HCT116 (cell line): ENCODE data around the gene RNF212. TPM values are rescaled to one million over a fixed set of nuclear protein-coding genes. Genes with fewer than 3 reads are reported as not detected.

Experiments used
- ATAC-seq: fragments of 200-7000 bp; cut with Tn5 transposase; 2 replicates; pipeline ENCODE4 v1.9.1; 2020; ENCODE audit warnings: mild to moderate bottlenecking, moderate library complexity
- BruUV-seq: library from RNA; stranded (reverse); fragments of 400-500 nt; replicated peaks from 2 replicates; lab custom pipeline; 2021; lab: Mats Ljungman, UMichigan
- CTCF ChIA-PET: fragments of 300-600 bp; sonication (Branson Sonifier 250); formaldehyde crosslinking; loops from one replicate; lab custom pipeline; 2021; ENCODE audit warnings: antibody characterized with exemption; lab: Charles Lee
- POLR2A ChIA-PET: fragments of 300-600, 350-600 bp; sonication (Branson Sonifier 250); formaldehyde crosslinking; loops from one replicate; lab custom pipeline; 2021; ENCODE audit warnings: antibody characterized with exemption; lab: Charles Lee
- RAD21 ChIA-PET, 2 experiments: fragments of 300-600 bp; sonication (Branson Sonifier 250); formaldehyde crosslinking; loops; one replicate each; lab custom pipeline; 2023; ENCODE audit warnings: low total read pairs in 2 of 2; ENCODE audit not compliant: uncharacterized antibody in 2 of 2, unreplicated experiment in 2 of 2, low non-redundant PET in 1 of 2; lab: Charles Lee
- DNase-seq: peaks from one replicate; pipeline ENCODE4 v3.0.0-alpha.2; 2010; ENCODE audit warnings: low read depth, low spot score
- H2AFZ ChIP-seq: fragments of 200-600 bp; shearing (Covaris generic), sonication (generic); 2 replicates; pipeline ENCODE4 v1.6.1; 2017; ENCODE audit warnings: low read depth, mixed run types, mixed read lengths, antibody characterized with exemption, low read length; ENCODE audit not compliant: poor library complexity, severe bottlenecking
- H3K27ac ChIP-seq: 2 replicates; pipeline ENCODE4 v1.5.1; 2012; ENCODE audit warnings: low read depth, low read length
- H3K27me3 ChIP-seq: fragments of 200-600 bp; sonication (generic); 2 replicates; pipeline ENCODE4 v1.6.1; 2016; ENCODE audit warnings: mixed run types, low read length, mixed read lengths; ENCODE audit not compliant: insufficient read depth
- H3K36me3 ChIP-seq, 2 experiments: fragments of 200-500 bp in 1 of 2; fragments of 200-600 bp in 1 of 2; sonication (Bioruptor generic) in 1 of 2; sonication (generic) in 1 of 2; 2 replicates each; pipeline versions ENCODE4 v1.5.1 to v1.6.1; 2014 to 2016; ENCODE audit warnings: low read length in 2 of 2, inconsistent platforms in 1 of 2, mixed read lengths in 1 of 2, mixed run types in 1 of 2; ENCODE audit not compliant: insufficient read depth in 2 of 2, control insufficient read depth in 1 of 2
- H3K4me1 ChIP-seq, 2 experiments: fragments of 200-600 bp in 1 of 2; sonication (generic) in 1 of 2; 2 replicates each; pipeline versions ENCODE4 v1.5.1 to v1.6.1; 2012 to 2017; ENCODE audit warnings: low read length in 2 of 2, inconsistent platforms in 1 of 2, mild to moderate bottlenecking in 1 of 2, mixed read lengths in 1 of 2, mixed run types in 1 of 2, moderate library complexity in 1 of 2; ENCODE audit not compliant: insufficient read depth in 2 of 2, control insufficient read depth in 1 of 2
- H3K4me2 ChIP-seq: fragments of 200-600 bp; sonication (generic); 2 replicates; pipeline ENCODE4 v1.6.1; 2017; ENCODE audit warnings: mixed run types, low read length, mixed read lengths
- H3K4me3 ChIP-seq, 2 experiments: fragments of 200-600 bp in 1 of 2; sonication (generic) in 1 of 2; replicated peaks in 1 of 2; 2 replicates each; pipeline ENCODE4 v1.5.1; 2011 to 2016; ENCODE audit warnings: low read length in 2 of 2, control low read depth in 1 of 2, low read depth in 1 of 2, mild to moderate bottlenecking in 1 of 2, mixed read lengths in 1 of 2, mixed run types in 1 of 2
- H3K79me2 ChIP-seq: fragments of 200-600 bp; sonication (generic); 2 replicates; pipeline ENCODE4 v1.6.1; 2017; ENCODE audit warnings: mild to moderate bottlenecking, mixed run types, low read length, moderate library complexity, mixed read lengths; ENCODE audit not compliant: insufficient read depth
- H3K9ac ChIP-seq: fragments of 200-600 bp; sonication (generic); 2 replicates; pipeline ENCODE4 v1.6.1; 2016; ENCODE audit warnings: low read length, mixed read lengths
- H3K9me2 ChIP-seq: fragments of 200-600 bp; sonication (generic), shearing (Covaris generic); 2 replicates; pipeline ENCODE4 v1.6.1; 2017; ENCODE audit warnings: mixed run types, mild to moderate bottlenecking, moderate library complexity; ENCODE audit not compliant: insufficient read depth
- H3K9me3 ChIP-seq, 2 experiments: fragments of 200-500 bp in 1 of 2; fragments of 200-600 bp in 1 of 2; sonication (Bioruptor generic) in 1 of 2; sonication (generic) in 1 of 2; 2 replicates each; pipeline ENCODE4 v1.6.1; 2014 to 2017; ENCODE audit warnings: low read length in 2 of 2, mixed read lengths in 2 of 2, inconsistent platforms in 1 of 2, low read depth in 1 of 2, mild to moderate bottlenecking in 1 of 2, mixed run types in 1 of 2, moderate library complexity in 1 of 2; ENCODE audit not compliant: control insufficient read depth in 1 of 2, insufficient read depth in 1 of 2
- H4K20me1 ChIP-seq: fragments of 200-600 bp; sonication (generic), shearing (Covaris generic); 2 replicates; pipeline ENCODE4 v1.6.1; 2017; ENCODE audit warnings: mixed run types, mild to moderate bottlenecking, moderate library complexity; ENCODE audit not compliant: insufficient read depth
- CTCF ChIP-seq, 3 experiments: fragments of 200-600 bp in 1 of 3; sonication (generic) in 1 of 3; IDR thresholded peaks in 2 of 3; conservative IDR thresholded peaks in 1 of 3; 2 replicates each; pipeline ENCODE4 v1.5.1; 2012 to 2017; ENCODE audit warnings: low read depth in 2 of 3, low read length in 2 of 3, antibody characterized with exemption in 1 of 3, borderline replicate concordance in 1 of 3, control low read depth in 1 of 3, mild to moderate bottlenecking in 1 of 3, mixed read lengths in 1 of 3, mixed run types in 1 of 3, moderate library complexity in 1 of 3; ENCODE audit not compliant: insufficient read depth in 1 of 3
- ELF1 ChIP-seq: IDR thresholded peaks from 2 replicates; pipeline ENCODE4 v1.6.1; 2012; ENCODE audit warnings: low read depth, borderline replicate concordance
- FOSL1 ChIP-seq: IDR thresholded peaks from 2 replicates; pipeline ENCODE4 v1.6.1; 2012; ENCODE audit warnings: low read depth
- JUND ChIP-seq: IDR thresholded peaks from 2 replicates; pipeline ENCODE4 v1.6.1; 2012
- POLR2A ChIP-seq: IDR thresholded peaks from 2 replicates; pipeline ENCODE4 v1.7.0; 2011; ENCODE audit warnings: borderline replicate concordance; ENCODE audit not compliant: insufficient read depth, insufficient read length; ENCODE audit errors: extremely low read depth
- POLR2AphosphoS5 ChIP-seq: IDR thresholded peaks from 2 replicates; pipeline ENCODE4 v1.6.1; 2011; ENCODE audit warnings: mild to moderate bottlenecking, low read depth, low read length, moderate library complexity
- RAD21 ChIP-seq: IDR thresholded peaks from 2 replicates; pipeline ENCODE4 v1.6.1; 2012; ENCODE audit warnings: low read depth, mild to moderate bottlenecking
- SIN3A ChIP-seq: IDR thresholded peaks from 2 replicates; pipeline ENCODE4 v1.6.1; 2012; ENCODE audit warnings: low read depth
- SRF ChIP-seq: IDR thresholded peaks from 2 replicates; pipeline ENCODE4 v1.6.1; 2012; ENCODE audit warnings: low read depth
- YY1 ChIP-seq: IDR thresholded peaks from 2 replicates; pipeline ENCODE4 v1.6.1; 2011; ENCODE audit warnings: low read length, low read depth, moderate library complexity, mild to moderate bottlenecking; ENCODE audit not compliant: insufficient replicate concordance; ENCODE audit errors: extremely low read depth
- ZFX ChIP-seq: fragments of 450-650 bp; IDR thresholded peaks from 2 replicates; pipeline ENCODE4 v1.6.1; 2017
- ZNF274 ChIP-seq: fragments of 200-500 bp; sonication (Bioruptor generic); IDR thresholded peaks from 2 replicates; pipeline ENCODE4 v1.6.1; 2014; ENCODE audit warnings: mild to moderate bottlenecking, low read depth, low read length, inconsistent platforms
- intact Hi-C: fragments of 100-400 bp; cut with micrococcal nuclease; formaldehyde crosslinking; loops from 2 replicates; pipeline ENCODE4 v1.10.0; 2022
- total RNA-seq: library from RNA; stranded (reverse); gene quantifications from one replicate; pipeline ENCODE4 v1.2.1, GENCODE V29; 2021; ENCODE audit not compliant: unreplicated experiment
- TF ChIP-seq, protein P1 (sequence below): IDR thresholded peaks from 2 replicates; pipeline ENCODE4 v1.6.1; 2012
- TF ChIP-seq, protein P2 (sequence below): IDR thresholded peaks from 2 replicates; pipeline ENCODE4 v1.6.1; 2012

RNF212 gene
- total RNA-seq, 1 experiment from 2014 or later = not detected

- H3K9me2 ChIP-seq = no peaks in the 10 kb centered on the region
- no peak for ATAC-seq
- H4K20me1 ChIP-seq = no peaks in the 10 kb centered on the region
- peaks cover 58 to 83% of the 10 kb centered on the region in 2 experiments for H3K4me1 ChIP-seq
- BruUV-seq = no TSS peak
- peak overlapping the region; percentile 16 for H2AFZ ChIP-seq
- intact Hi-C loops = no loop called here
- H3K9me3 ChIP-seq = no peaks in the 10 kb centered on the region
- H3K79me2 ChIP-seq = no peaks in the 10 kb centered on the region
- ChIA-PET POLR2A (no interaction called here), CTCF (no interaction called here)
- peak overlapping the region in 1 of 2 experiments; percentile 33; a peak in 1 of 4 replicates for H3K4me3 ChIP-seq
- TF ChIP-seq, protein P1, sequence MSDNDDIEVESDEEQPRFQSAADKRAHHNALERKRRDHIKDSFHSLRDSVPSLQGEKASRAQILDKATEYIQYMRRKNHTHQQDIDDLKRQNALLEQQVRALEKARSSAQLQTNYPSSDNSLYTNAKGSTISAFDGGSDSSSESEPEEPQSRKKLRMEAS = no peak
- no peak for TF ChIP-seq POLR2A
- no peak for TF ChIP-seq JUND
- TF ChIP-seq SRF = no peak
- no peak for TF ChIP-seq CTCF (IDR thresholded peaks at IDR 0.05 in 2 of 3, conservative IDR thresholded peaks at IDR 0.05 in 1 of 3; ENCODE audit: borderline replicate concordance in 1 of 3, insufficient read depth in 1 of 3, low read depth in 2 of 3, low read length in 2 of 3)
- TF ChIP-seq, protein P2, sequence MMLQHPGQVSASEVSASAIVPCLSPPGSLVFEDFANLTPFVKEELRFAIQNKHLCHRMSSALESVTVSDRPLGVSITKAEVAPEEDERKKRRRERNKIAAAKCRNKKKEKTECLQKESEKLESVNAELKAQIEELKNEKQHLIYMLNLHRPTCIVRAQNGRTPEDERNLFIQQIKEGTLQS = no peak
- TF ChIP-seq ZNF274 = no peak
- TF ChIP-seq FOSL1 = no peak
- TF ChIP-seq YY1 = no peak
- TF ChIP-seq SIN3A = no peak
- no peak for TF ChIP-seq POLR2AphosphoS5
- TF ChIP-seq RAD21 = no peak
- no peak for TF ChIP-seq ELF1
- no peak for TF ChIP-seq ZFX
- TF ChIP-seq, all 23 proteins: peak for 0
- Histone ChIP-seq H3K27me3 (no peaks in the 10 kb centered on the region), H3K4me2 (peak overlapping the region; percentile 69), H3K36me3 (no peaks in the 10 kb centered on the region), H3K9ac (peak overlapping the region; percentile 41; the same call in 1 of the 2 replicates), H3K27ac (peak overlapping the region; percentile 65)
- no peak for DNase-seq
- RAD21 ChIA-PET = no interaction called here
Measured at GRCh38 chr4:1041936-1042330, 71.4 kb downstream of the RNF212 start.
